Measurements from ENCODE around the gene C10orf105.

- no peak for TF ChIP-seq GATA2 (IDR thresholded peaks at IDR 0.05; ENCODE audit: low read depth, low read length)
- TF ChIP-seq GATA3 (IDR thresholded peaks at IDR 0.05; ENCODE audit: low read depth, low read length) = no peak
Measured at GRCh38 chr10:71727738-71728737, 8.5 kb upstream of the C10orf105 start.
